ENCODE results near the gene ARV1. TPM values are rescaled to one million over a fixed set of nuclear protein-coding genes. Genes with fewer than 3 reads are reported as not detected.

The ARV1 gene
- total and polyA plus RNA-seq, 10 of the 15 experiments (the other 5 are each of a cell fraction or from before 2014, with no cell fraction given): 23.2 to 55.1 (median 35.6) TPM

DNA sequence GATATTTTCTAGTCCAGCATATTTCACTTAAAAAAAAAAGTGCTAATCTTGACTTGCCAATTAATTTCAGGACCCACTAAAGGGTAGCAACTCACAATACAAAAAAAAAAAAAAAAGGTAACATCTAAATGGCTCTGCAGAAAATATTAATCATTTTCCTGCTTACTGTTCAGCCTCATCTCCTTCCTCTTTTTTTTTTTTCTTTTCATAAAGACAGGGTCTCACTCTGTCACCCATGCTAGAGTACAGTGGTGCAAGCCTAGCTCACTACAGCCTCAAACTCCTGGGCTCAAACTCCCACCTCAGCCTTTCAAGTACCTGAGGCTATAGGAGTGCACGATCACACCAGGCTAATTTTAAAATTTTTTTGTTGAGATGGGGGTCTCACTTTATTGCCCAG lies 30.6 kb upstream of the ARV1 start (continued):
- TF ChIP-seq, protein P1, sequence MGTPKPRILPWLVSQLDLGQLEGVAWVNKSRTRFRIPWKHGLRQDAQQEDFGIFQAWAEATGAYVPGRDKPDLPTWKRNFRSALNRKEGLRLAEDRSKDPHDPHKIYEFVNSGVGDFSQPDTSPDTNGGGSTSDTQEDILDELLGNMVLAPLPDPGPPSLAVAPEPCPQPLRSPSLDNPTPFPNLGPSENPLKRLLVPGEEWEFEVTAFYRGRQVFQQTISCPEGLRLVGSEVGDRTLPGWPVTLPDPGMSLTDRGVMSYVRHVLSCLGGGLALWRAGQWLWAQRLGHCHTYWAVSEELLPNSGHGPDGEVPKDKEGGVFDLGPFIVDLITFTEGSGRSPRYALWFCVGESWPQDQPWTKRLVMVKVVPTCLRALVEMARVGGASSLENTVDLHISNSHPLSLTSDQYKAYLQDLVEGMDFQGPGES (IDR thresholded peaks at IDR 0.05): no peak
- no peak for TF ChIP-seq PML (IDR thresholded peaks at IDR 0.05; ENCODE audit: low read length)

DNA sequence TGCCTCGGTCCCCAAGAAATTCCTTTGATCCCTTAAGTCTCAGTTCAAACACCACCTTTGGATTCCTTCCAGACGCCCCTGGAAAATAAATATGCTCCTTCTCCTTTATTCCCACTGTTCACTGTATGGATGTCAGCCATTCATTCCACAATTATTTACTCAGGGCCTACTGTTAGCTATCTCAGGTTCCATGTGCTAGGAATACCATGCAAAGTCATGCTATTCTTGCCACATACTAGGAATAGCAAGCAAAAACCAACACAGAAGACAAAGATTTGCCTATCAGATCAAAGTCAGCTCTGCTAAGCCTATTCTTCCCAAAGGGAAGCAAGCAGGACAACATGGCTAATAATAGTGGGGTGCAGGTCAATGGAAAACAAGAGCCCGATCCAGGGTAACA lies 30.0 kb upstream of the ARV1 start:
- no peaks in the 10 kb centered on the region for H4K20me1 ChIP-seq (ENCODE audit: control insufficient read depth, insufficient read depth)
- H3K9me3 ChIP-seq (replicated peaks; ENCODE audit: control insufficient read depth, insufficient read depth, low read length): no peaks in the 10 kb centered on the region
- SMC1A ChIA-PET (ENCODE audit: uncharacterized antibody, unreplicated experiment): interaction anchor here (1.5 kb wide), 1 partner anchor 30 kb away, joined by 3 read pairs; the partner anchor contains the start of genes ARV1 and TTC13
- no peak for ATAC-seq
- H3K27ac ChIP-seq (ENCODE audit: control insufficient read depth, insufficient read depth): no peak overlapping the region
- H3K9ac ChIP-seq (ENCODE audit: control insufficient read depth, insufficient read depth, low read length): no peak overlapping the region
- no peak for DNase-seq (ENCODE audit: low read depth, low spot score)
- intact Hi-C loops (cut with micrococcal nuclease; ENCODE audit: unreplicated experiment) (no loop called here), in situ Hi-C loops (cut with MboI) (no loop called here)
- CTCF ChIA-PET: no interaction called here
- H3K4me3 ChIP-seq: no peak overlapping the region
- no peak overlapping the region for H2AFZ ChIP-seq (ENCODE audit: control insufficient read depth, low read depth, low read length)
- BruUV-seq (replicated peaks): no TSS peak
- 78% methylated on average over 3 of the region's 3 CpGs for WGBS (ENCODE audit: insufficient coverage, insufficient replicate concordance, low lambda C conversion rate, missing lambda C conversion rate)
- peaks cover 0 to 4% of the 10 kb centered on the region in 2 experiments; a peak in 1 of 4 replicates for H3K36me3 ChIP-seq (ENCODE audit: control insufficient read depth in 2 of 2, insufficient read depth in 2 of 2, low read length in 1 of 2)
- H3K79me2 ChIP-seq (ENCODE audit: control insufficient read depth, insufficient read depth, low read length): no peaks in the 10 kb centered on the region
- POLR2A ChIA-PET: no interaction called here
- H3K4me1 ChIP-seq (ENCODE audit: control insufficient read depth, insufficient read depth, low read length): no peaks in the 10 kb centered on the region
- RAD21 ChIA-PET (ENCODE audit: unreplicated experiment): no interaction called here
- FAIRE-seq: no peak
- no peaks in the 10 kb centered on the region for H3K27me3 ChIP-seq (replicated peaks in 1 of 2; ENCODE audit: control insufficient read depth in 2 of 2, insufficient read depth in 2 of 2, low read length in 1 of 2)
- no peak overlapping the region for H3K4me2 ChIP-seq (ENCODE audit: control insufficient read depth, insufficient read depth)
- TF ChIP-seq, protein P2, sequence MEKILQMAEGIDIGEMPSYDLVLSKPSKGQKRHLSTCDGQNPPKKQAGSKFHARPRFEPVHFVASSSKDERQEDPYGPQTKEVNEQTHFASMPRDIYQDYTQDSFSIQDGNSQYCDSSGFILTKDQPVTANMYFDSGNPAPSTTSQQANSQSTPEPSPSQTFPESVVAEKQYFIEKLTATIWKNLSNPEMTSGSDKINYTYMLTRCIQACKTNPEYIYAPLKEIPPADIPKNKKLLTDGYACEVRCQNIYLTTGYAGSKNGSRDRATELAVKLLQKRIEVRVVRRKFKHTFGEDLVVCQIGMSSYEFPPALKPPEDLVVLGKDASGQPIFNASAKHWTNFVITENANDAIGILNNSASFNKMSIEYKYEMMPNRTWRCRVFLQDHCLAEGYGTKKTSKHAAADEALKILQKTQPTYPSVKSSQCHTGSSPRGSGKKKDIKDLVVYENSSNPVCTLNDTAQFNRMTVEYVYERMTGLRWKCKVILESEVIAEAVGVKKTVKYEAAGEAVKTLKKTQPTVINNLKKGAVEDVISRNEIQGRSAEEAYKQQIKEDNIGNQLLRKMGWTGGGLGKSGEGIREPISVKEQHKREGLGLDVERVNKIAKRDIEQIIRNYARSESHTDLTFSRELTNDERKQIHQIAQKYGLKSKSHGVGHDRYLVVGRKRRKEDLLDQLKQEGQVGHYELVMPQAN (conservative IDR thresholded peaks at IDR 0.05): no peak
- TF ChIP-seq ZBED1 (IDR thresholded peaks at IDR 0.05; ENCODE audit: borderline replicate concordance) (no peak), EZH2 (IDR thresholded peaks at IDR 0.05; ENCODE audit: borderline replicate concordance, control insufficient read depth, low read depth, low read length) (no peak), SIN3A (IDR thresholded peaks at IDR 0.05; ENCODE audit: low read depth, low read length) (no peak)
- TF ChIP-seq, protein P3, sequence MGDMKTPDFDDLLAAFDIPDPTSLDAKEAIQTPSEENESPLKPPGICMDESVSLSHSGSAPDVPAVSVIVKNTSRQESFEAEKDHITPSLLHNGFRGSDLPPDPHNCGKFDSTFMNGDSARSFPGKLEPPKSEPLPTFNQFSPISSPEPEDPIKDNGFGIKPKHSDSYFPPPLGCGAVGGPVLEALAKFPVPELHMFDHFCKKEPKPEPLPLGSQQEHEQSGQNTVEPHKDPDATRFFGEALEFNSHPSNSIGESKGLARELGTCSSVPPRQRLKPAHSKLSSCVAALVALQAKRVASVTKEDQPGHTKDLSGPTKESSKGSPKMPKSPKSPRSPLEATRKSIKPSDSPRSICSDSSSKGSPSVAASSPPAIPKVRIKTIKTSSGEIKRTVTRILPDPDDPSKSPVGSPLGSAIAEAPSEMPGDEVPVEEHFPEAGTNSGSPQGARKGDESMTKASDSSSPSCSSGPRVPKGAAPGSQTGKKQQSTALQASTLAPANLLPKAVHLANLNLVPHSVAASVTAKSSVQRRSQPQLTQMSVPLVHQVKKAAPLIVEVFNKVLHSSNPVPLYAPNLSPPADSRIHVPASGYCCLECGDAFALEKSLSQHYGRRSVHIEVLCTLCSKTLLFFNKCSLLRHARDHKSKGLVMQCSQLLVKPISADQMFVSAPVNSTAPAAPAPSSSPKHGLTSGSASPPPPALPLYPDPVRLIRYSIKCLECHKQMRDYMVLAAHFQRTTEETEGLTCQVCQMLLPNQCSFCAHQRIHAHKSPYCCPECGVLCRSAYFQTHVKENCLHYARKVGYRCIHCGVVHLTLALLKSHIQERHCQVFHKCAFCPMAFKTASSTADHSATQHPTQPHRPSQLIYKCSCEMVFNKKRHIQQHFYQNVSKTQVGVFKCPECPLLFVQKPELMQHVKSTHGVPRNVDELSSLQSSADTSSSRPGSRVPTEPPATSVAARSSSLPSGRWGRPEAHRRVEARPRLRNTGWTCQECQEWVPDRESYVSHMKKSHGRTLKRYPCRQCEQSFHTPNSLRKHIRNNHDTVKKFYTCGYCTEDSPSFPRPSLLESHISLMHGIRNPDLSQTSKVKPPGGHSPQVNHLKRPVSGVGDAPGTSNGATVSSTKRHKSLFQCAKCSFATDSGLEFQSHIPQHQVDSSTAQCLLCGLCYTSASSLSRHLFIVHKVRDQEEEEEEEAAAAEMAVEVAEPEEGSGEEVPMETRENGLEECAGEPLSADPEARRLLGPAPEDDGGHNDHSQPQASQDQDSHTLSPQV (IDR thresholded peaks at IDR 0.05): no peak
- TF ChIP-seq, protein P4, sequence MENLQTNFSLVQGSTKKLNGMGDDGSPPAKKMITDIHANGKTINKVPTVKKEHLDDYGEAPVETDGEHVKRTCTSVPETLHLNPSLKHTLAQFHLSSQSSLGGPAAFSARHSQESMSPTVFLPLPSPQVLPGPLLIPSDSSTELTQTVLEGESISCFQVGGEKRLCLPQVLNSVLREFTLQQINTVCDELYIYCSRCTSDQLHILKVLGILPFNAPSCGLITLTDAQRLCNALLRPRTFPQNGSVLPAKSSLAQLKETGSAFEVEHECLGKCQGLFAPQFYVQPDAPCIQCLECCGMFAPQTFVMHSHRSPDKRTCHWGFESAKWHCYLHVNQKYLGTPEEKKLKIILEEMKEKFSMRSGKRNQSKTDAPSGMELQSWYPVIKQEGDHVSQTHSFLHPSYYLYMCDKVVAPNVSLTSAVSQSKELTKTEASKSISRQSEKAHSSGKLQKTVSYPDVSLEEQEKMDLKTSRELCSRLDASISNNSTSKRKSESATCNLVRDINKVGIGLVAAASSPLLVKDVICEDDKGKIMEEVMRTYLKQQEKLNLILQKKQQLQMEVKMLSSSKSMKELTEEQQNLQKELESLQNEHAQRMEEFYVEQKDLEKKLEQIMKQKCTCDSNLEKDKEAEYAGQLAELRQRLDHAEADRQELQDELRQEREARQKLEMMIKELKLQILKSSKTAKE (IDR thresholded peaks at IDR 0.05; ENCODE audit: low read depth, poor library complexity, severe bottlenecking): no peak
- TF ChIP-seq, protein P5, sequence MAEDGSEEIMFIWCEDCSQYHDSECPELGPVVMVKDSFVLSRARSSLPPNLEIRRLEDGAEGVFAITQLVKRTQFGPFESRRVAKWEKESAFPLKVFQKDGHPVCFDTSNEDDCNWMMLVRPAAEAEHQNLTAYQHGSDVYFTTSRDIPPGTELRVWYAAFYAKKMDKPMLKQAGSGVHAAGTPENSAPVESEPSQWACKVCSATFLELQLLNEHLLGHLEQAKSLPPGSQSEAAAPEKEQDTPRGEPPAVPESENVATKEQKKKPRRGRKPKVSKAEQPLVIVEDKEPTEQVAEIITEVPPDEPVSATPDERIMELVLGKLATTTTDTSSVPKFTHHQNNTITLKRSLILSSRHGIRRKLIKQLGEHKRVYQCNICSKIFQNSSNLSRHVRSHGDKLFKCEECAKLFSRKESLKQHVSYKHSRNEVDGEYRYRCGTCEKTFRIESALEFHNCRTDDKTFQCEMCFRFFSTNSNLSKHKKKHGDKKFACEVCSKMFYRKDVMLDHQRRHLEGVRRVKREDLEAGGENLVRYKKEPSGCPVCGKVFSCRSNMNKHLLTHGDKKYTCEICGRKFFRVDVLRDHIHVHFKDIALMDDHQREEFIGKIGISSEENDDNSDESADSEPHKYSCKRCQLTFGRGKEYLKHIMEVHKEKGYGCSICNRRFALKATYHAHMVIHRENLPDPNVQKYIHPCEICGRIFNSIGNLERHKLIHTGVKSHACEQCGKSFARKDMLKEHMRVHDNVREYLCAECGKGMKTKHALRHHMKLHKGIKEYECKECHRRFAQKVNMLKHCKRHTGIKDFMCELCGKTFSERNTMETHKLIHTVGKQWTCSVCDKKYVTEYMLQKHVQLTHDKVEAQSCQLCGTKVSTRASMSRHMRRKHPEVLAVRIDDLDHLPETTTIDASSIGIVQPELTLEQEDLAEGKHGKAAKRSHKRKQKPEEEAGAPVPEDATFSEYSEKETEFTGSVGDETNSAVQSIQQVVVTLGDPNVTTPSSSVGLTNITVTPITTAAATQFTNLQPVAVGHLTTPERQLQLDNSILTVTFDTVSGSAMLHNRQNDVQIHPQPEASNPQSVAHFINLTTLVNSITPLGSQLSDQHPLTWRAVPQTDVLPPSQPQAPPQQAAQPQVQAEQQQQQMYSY (CRISPR knock-in tag; IDR thresholded peaks at IDR 0.05): no peak
